PFSK-1 (cell line): ENCODE measurements around the gene DTYMK.

Experiments
- FOXP2 ChIP-seq: optimal IDR thresholded peaks from 2 replicates; pipeline ENCODE3; 2011; ENCODE audit warnings: borderline replicate concordance, control low read depth, inconsistent platforms; ENCODE audit not compliant: insufficient read depth; ENCODE audit errors: extremely low read length, extremely low read depth
- POLR2AphosphoS5 ChIP-seq: IDR thresholded peaks from 2 replicates; pipeline ENCODE4 v1.6.1; 2012; ENCODE audit warnings: low read depth, mild to moderate bottlenecking, control low read depth, low read length, moderate library complexity
- SIN3A ChIP-seq: IDR thresholded peaks from 2 replicates; pipeline ENCODE4 v1.6.1; 2012; ENCODE audit warnings: mild to moderate bottlenecking, low read length, moderate library complexity, borderline replicate concordance; ENCODE audit not compliant: insufficient read depth
- TAF1 ChIP-seq: IDR thresholded peaks from 2 replicates; pipeline ENCODE4 v1.6.1; 2012; ENCODE audit warnings: low read length, control low read depth, borderline replicate concordance; ENCODE audit not compliant: insufficient read depth
- TF ChIP-seq, protein P1 (sequence below), 2 experiments: IDR thresholded peaks; 2 replicates each; pipeline versions ENCODE4 v1.6.1 to v1.8.0; 2011 to 2012; ENCODE audit warnings: low read depth in 2 of 2, low read length in 2 of 2, control low read depth in 1 of 2, inconsistent platforms in 1 of 2, mild to moderate bottlenecking in 1 of 2, moderate library complexity in 1 of 2; ENCODE audit not compliant: insufficient read depth in 1 of 2

- TF ChIP-seq SIN3A (no peak), POLR2AphosphoS5 (no peak), TAF1 (no peak), FOXP2 (no peak)
- TF ChIP-seq, protein P1, sequence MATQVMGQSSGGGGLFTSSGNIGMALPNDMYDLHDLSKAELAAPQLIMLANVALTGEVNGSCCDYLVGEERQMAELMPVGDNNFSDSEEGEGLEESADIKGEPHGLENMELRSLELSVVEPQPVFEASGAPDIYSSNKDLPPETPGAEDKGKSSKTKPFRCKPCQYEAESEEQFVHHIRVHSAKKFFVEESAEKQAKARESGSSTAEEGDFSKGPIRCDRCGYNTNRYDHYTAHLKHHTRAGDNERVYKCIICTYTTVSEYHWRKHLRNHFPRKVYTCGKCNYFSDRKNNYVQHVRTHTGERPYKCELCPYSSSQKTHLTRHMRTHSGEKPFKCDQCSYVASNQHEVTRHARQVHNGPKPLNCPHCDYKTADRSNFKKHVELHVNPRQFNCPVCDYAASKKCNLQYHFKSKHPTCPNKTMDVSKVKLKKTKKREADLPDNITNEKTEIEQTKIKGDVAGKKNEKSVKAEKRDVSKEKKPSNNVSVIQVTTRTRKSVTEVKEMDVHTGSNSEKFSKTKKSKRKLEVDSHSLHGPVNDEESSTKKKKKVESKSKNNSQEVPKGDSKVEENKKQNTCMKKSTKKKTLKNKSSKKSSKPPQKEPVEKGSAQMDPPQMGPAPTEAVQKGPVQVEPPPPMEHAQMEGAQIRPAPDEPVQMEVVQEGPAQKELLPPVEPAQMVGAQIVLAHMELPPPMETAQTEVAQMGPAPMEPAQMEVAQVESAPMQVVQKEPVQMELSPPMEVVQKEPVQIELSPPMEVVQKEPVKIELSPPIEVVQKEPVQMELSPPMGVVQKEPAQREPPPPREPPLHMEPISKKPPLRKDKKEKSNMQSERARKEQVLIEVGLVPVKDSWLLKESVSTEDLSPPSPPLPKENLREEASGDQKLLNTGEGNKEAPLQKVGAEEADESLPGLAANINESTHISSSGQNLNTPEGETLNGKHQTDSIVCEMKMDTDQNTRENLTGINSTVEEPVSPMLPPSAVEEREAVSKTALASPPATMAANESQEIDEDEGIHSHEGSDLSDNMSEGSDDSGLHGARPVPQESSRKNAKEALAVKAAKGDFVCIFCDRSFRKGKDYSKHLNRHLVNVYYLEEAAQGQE (IDR thresholded peaks at IDR 0.05; ENCODE audit: insufficient read depth in 1 of 2, low read depth in 2 of 2, low read length in 2 of 2), result no peak
Measured at GRCh38 chr2:241676665-241677064, 9.9 kb downstream of the DTYMK start.
